ENCODE results near the gene SPATA20.

The SPATA20 gene
- total RNA-seq, result 18.2 to 36.7 (median 26.5) reads per million in 3 donors

DNA sequence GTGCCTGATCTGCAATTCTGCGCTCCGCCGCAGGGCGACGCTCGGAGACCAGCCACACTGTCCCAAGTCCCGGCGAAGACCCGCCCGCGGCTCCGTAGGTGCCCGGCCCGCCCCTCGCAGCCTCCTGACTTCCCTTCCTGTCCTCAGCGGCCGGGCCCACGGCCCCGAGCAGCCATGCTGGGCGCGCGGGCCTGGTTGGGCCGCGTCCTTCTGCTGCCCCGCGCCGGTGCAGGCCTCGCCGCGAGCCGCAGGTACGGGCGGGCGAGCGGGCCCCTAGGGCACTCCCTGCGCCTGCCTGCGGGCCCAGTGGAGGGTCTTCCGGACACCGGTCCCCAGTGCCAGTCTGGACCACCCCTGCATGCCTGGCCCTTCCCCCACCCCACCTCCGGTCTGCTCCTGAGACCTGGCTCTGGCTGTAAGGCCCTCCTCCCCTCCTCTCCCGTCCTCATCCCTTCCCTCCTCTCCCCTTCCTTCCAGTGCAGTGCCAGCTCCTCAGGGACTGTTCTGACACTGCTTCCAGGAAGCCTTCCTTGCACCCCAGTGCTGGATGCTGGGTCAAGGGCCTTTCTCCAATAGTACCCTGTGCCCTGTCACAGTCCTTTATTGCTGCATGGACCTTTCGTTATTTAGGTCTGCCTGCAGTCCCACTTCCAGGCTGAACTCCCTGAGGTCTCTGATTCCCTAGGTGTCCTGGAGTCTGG lies at the start of gene SPATA20:
Gene SPATA20, plus strand, starts transcription at position 140 of the 701 bp plus-strand sequence. Its CDS starts 35 bp downstream, at position 175.
- Histone ChIP-seq H3K9me3 (ENCODE audit: control insufficient read depth, low read length) (no peaks in the 10 kb centered on the region), H3K27ac (ENCODE audit: insufficient read depth, low read length, poor library complexity, severe bottlenecking) (peak within 1 kb of the TSS; percentile 52), H3K27me3 (replicated peaks; ENCODE audit: control insufficient read depth, insufficient read depth, low read length, poor library complexity, severe bottlenecking) (no peaks in the 10 kb centered on the region), H3K4me1 (ENCODE audit: control insufficient read depth, insufficient read depth, low read length, poor library complexity, severe bottlenecking) (peaks cover 20% of the 10 kb centered on the region), H3K4me3 (ENCODE audit: insufficient read depth, low read depth, low read length, poor library complexity, severe bottlenecking) (peak within 1 kb of the TSS; percentile 42), H3K36me3 (ENCODE audit: control insufficient read depth, insufficient read depth, low read length) (no peaks in the 10 kb centered on the region)
- DNase-seq, result peak; percentile 65 to 76 (median 74)

GRCh38 chr17:50498021-50498874 lies 48.7 kb upstream of the SPATA20 start:
- Histone ChIP-seq H3K27ac (ENCODE audit: insufficient read depth, low read length, poor library complexity, severe bottlenecking) (no peak overlapping the region), H3K4me3 (ENCODE audit: insufficient read depth, low read depth, low read length, poor library complexity, severe bottlenecking) (no peak overlapping the region), H3K27me3 (replicated peaks; ENCODE audit: control insufficient read depth, insufficient read depth, low read length, poor library complexity, severe bottlenecking) (no peaks in the 10 kb centered on the region), H3K36me3 (ENCODE audit: control insufficient read depth, insufficient read depth, low read length) (no peaks in the 10 kb centered on the region), H3K4me1 (ENCODE audit: control insufficient read depth, insufficient read depth, low read length, poor library complexity, severe bottlenecking) (no peaks in the 10 kb centered on the region), H3K9me3 (ENCODE audit: control insufficient read depth, low read length) (no peaks in the 10 kb centered on the region)
- no peak for DNase-seq

GRCh38 chr17:50499270-50499669 lies 47.7 kb upstream of the SPATA20 start:
- H3K36me3 ChIP-seq (ENCODE audit: control insufficient read depth, insufficient read depth, low read length), result no peaks in the 10 kb centered on the region
- no peak overlapping the region for H3K27ac ChIP-seq (ENCODE audit: insufficient read depth, low read length, poor library complexity, severe bottlenecking)
- H3K4me3 ChIP-seq (ENCODE audit: insufficient read depth, low read depth, low read length, poor library complexity, severe bottlenecking), result no peak overlapping the region
- H3K4me1 ChIP-seq (ENCODE audit: control insufficient read depth, insufficient read depth, low read length, poor library complexity, severe bottlenecking), result no peaks in the 10 kb centered on the region
- no peak for DNase-seq
- H3K27me3 ChIP-seq (replicated peaks; ENCODE audit: control insufficient read depth, insufficient read depth, low read length, poor library complexity, severe bottlenecking), result no peaks in the 10 kb centered on the region
- no peaks in the 10 kb centered on the region for H3K9me3 ChIP-seq (ENCODE audit: control insufficient read depth, low read length)

DNA sequence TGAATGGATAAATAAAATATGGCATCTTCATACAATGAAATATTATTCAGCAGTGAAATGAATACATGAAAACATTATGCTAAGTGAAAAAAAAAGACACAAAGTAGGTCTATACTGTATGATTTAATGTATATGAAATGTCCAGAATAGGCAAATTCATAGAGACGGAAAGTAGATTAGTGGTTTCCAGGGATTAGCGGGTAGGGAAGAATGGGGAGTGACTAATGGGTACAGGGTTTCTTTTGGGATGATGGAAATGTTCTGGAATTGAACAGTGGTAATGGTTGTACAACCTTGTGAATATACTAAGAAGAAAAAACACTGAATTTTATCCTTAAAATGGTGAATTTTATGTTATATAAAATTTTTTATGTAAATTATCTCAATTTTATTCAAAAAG lies 47.3 kb upstream of the SPATA20 start:
- H3K4me3 ChIP-seq (ENCODE audit: insufficient read depth, low read depth, low read length, poor library complexity, severe bottlenecking), result no peak overlapping the region
- H3K36me3 ChIP-seq (ENCODE audit: control insufficient read depth, insufficient read depth, low read length), result no peaks in the 10 kb centered on the region
- no peak for DNase-seq
- no peaks in the 10 kb centered on the region for H3K9me3 ChIP-seq (ENCODE audit: control insufficient read depth, low read length)
- H3K4me1 ChIP-seq (ENCODE audit: control insufficient read depth, insufficient read depth, low read length, poor library complexity, severe bottlenecking), result no peaks in the 10 kb centered on the region
- H3K27ac ChIP-seq (ENCODE audit: insufficient read depth, low read length, poor library complexity, severe bottlenecking), result no peak overlapping the region
- H3K27me3 ChIP-seq (replicated peaks; ENCODE audit: control insufficient read depth, insufficient read depth, low read length, poor library complexity, severe bottlenecking), result no peaks in the 10 kb centered on the region

- no peak overlapping the region for H3K4me3 ChIP-seq (ENCODE audit: insufficient read depth, low read depth, low read length, poor library complexity, severe bottlenecking)
- H3K27me3 ChIP-seq (replicated peaks; ENCODE audit: control insufficient read depth, insufficient read depth, low read length, poor library complexity, severe bottlenecking), result no peaks in the 10 kb centered on the region
- no peak for DNase-seq
- no peaks in the 10 kb centered on the region for H3K36me3 ChIP-seq (ENCODE audit: control insufficient read depth, insufficient read depth, low read length)
- H3K4me1 ChIP-seq (ENCODE audit: control insufficient read depth, insufficient read depth, low read length, poor library complexity, severe bottlenecking), result no peaks in the 10 kb centered on the region
- no peak overlapping the region for H3K27ac ChIP-seq (ENCODE audit: insufficient read depth, low read length, poor library complexity, severe bottlenecking)
- H3K9me3 ChIP-seq (ENCODE audit: control insufficient read depth, low read length), result no peaks in the 10 kb centered on the region
Measured at GRCh38 chr17:50501054-50501453, 45.9 kb upstream of the SPATA20 start.

- no peak for DNase-seq
- H3K9me3 ChIP-seq (ENCODE audit: control insufficient read depth, low read length), result no peaks in the 10 kb centered on the region
- H3K4me1 ChIP-seq (ENCODE audit: control insufficient read depth, insufficient read depth, low read length, poor library complexity, severe bottlenecking), result no peaks in the 10 kb centered on the region
- no peak overlapping the region for H3K27ac ChIP-seq (ENCODE audit: insufficient read depth, low read length, poor library complexity, severe bottlenecking)
- H3K27me3 ChIP-seq (replicated peaks; ENCODE audit: control insufficient read depth, insufficient read depth, low read length, poor library complexity, severe bottlenecking), result no peaks in the 10 kb centered on the region
- H3K4me3 ChIP-seq (ENCODE audit: insufficient read depth, low read depth, low read length, poor library complexity, severe bottlenecking), result no peak overlapping the region
- no peaks in the 10 kb centered on the region for H3K36me3 ChIP-seq (ENCODE audit: control insufficient read depth, insufficient read depth, low read length)
Measured at GRCh38 chr17:50502301-50502990, 44.5 kb upstream of the SPATA20 start.

- Histone ChIP-seq H3K4me1 (ENCODE audit: control insufficient read depth, insufficient read depth, low read length, poor library complexity, severe bottlenecking) (peaks cover 9% of the 10 kb centered on the region), H3K36me3 (ENCODE audit: control insufficient read depth, insufficient read depth, low read length) (no peaks in the 10 kb centered on the region), H3K27ac (ENCODE audit: insufficient read depth, low read length, poor library complexity, severe bottlenecking) (no peak overlapping the region), H3K9me3 (ENCODE audit: control insufficient read depth, low read length) (no peaks in the 10 kb centered on the region), H3K27me3 (replicated peaks; ENCODE audit: control insufficient read depth, insufficient read depth, low read length, poor library complexity, severe bottlenecking) (no peaks in the 10 kb centered on the region), H3K4me3 (ENCODE audit: insufficient read depth, low read depth, low read length, poor library complexity, severe bottlenecking) (no peak overlapping the region)
- DNase-seq, result no peak
Measured at GRCh38 chr17:50505591-50506130, 41.3 kb upstream of the SPATA20 start.

DNA sequence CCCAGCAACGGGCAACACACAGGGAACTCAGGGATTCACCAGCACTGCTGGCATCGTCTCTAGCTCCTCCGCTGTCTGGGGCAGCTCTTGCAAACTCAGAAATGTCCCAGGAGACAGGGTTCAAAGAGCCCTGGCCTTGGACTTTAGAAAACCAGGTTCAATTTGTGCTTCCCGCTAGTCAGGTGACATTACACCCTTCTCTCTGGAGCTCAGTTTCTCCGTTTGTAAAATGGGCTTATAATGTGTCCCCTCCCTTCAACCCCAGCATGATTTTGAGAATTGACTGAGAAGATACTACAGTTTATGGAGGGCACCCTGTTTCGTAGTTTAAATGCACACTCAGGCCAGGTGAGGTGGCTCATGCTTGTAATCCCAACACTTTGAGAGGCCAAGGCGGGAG lies 40.7 kb upstream of the SPATA20 start:
- H3K4me1 ChIP-seq (ENCODE audit: control insufficient read depth, insufficient read depth, low read length, poor library complexity, severe bottlenecking), result peaks cover 12% of the 10 kb centered on the region
- H3K27ac ChIP-seq (ENCODE audit: insufficient read depth, low read length, poor library complexity, severe bottlenecking), result no peak overlapping the region
- H3K4me3 ChIP-seq (ENCODE audit: insufficient read depth, low read depth, low read length, poor library complexity, severe bottlenecking), result no peak overlapping the region
- no peaks in the 10 kb centered on the region for H3K36me3 ChIP-seq (ENCODE audit: control insufficient read depth, insufficient read depth, low read length)
- DNase-seq, result no peak
- no peaks in the 10 kb centered on the region for H3K9me3 ChIP-seq (ENCODE audit: control insufficient read depth, low read length)
- no peaks in the 10 kb centered on the region for H3K27me3 ChIP-seq (replicated peaks; ENCODE audit: control insufficient read depth, insufficient read depth, low read length, poor library complexity, severe bottlenecking)

GRCh38 chr17:50507871-50508572 lies 39.0 kb upstream of the SPATA20 start, which contains the start of gene MYCBPAP:
MYCBPAP (plus strand) TSS chr17:50508439; CDS start chr17:50508675, 236 bp downstream.
- Histone ChIP-seq H3K27me3 (replicated peaks; ENCODE audit: control insufficient read depth, insufficient read depth, low read length, poor library complexity, severe bottlenecking) (no peaks in the 10 kb centered on the region), H3K4me3 (ENCODE audit: insufficient read depth, low read depth, low read length, poor library complexity, severe bottlenecking) (peak within 1 kb of the TSS; percentile 74), H3K27ac (ENCODE audit: insufficient read depth, low read length, poor library complexity, severe bottlenecking) (peak within 1 kb of the TSS; percentile 62), H3K36me3 (ENCODE audit: control insufficient read depth, insufficient read depth, low read length) (no peaks in the 10 kb centered on the region), H3K4me1 (ENCODE audit: control insufficient read depth, insufficient read depth, low read length, poor library complexity, severe bottlenecking) (peaks cover 12% of the 10 kb centered on the region), H3K9me3 (ENCODE audit: control insufficient read depth, low read length) (no peaks in the 10 kb centered on the region)
- DNase-seq, result peak; percentile 66 to 75 (median 72)
